ENCODE measurements around the gene H2AZ2. TPM values are rescaled to one million over a fixed set of nuclear protein-coding genes. Genes with fewer than 3 reads are reported as not detected.

Gene H2AZ2
- 69.1 and 122 TPM in 2 replicates for total RNA-seq (ENCODE audit: low replicate concordance)

DNA sequence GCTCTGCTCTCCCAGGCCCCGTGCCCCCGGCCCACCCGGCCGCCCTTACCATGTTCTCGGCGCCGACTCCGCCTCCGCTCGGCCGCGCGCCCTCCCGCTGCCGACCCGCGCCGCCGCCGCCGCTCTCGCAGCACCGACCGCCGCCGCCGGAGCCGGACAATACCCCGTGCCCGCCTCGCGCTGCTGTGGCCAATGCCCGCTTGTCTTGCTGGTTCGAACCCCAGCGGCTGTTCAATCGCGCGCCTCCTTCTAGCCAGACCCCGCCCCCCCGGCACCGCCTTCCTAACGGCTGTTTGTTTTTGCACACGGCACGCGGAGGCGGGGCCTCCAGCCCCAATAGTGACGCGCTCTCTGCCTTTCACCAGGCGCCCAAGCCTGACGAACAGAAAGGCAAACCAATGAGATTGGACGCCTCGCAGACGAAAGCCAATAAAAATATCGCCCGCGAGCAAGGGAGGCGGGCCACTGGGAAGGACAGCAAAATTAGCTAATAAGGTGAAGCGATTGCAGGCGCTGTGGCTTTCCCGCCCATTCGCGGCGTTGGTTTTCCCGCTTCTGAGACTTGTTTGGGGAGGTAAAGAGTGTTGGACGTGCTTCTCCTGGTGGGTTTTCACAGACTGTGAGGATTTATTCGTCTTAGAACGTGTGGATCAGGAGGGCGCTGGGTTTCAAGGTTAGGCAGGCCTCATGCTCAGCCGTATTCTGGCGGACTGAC is at the start of gene H2AZ2:
H2AZ2 (minus strand) TSS at position 168 of the 715 bp plus-strand sequence; CDS start at position 52, 116 bp downstream.
- DNase-seq (ENCODE audit: low read depth) = peak; percentile 100
- TF ChIP-seq, protein P1, sequence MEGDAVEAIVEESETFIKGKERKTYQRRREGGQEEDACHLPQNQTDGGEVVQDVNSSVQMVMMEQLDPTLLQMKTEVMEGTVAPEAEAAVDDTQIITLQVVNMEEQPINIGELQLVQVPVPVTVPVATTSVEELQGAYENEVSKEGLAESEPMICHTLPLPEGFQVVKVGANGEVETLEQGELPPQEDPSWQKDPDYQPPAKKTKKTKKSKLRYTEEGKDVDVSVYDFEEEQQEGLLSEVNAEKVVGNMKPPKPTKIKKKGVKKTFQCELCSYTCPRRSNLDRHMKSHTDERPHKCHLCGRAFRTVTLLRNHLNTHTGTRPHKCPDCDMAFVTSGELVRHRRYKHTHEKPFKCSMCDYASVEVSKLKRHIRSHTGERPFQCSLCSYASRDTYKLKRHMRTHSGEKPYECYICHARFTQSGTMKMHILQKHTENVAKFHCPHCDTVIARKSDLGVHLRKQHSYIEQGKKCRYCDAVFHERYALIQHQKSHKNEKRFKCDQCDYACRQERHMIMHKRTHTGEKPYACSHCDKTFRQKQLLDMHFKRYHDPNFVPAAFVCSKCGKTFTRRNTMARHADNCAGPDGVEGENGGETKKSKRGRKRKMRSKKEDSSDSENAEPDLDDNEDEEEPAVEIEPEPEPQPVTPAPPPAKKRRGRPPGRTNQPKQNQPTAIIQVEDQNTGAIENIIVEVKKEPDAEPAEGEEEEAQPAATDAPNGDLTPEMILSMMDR (IDR thresholded peaks at IDR 0.05; ENCODE audit: insufficient read depth, low read length) = no peak
- H3K4me3 ChIP-seq (ENCODE audit: low read depth, low read length) = peak within 1 kb of the TSS; percentile 84

DNA sequence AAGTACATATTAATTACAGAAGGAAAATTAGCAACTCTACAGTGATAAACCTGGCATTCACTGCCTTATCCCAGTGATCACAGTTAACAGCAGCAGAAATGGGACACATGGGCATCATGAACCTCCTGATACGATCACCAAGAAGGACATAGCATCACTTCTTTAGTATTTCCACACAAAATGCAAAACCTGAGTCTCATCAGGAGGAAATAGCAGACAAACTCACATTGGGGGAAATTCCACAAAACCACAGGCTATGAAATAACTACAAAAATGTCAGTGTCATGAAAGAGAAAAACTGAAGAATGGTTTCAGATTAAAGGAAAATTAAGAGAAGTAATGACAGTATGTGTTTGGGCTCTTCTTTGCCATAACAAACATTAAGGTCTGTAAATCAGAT is 49.4 kb upstream of the H2AZ2 start:
- TF ChIP-seq, protein P1 (IDR thresholded peaks at IDR 0.05; ENCODE audit: insufficient read depth, low read length) = no peak
- H3K4me3 ChIP-seq (ENCODE audit: low read depth, low read length) = no peak overlapping the region
- no peak for DNase-seq (ENCODE audit: low read depth)

DNA sequence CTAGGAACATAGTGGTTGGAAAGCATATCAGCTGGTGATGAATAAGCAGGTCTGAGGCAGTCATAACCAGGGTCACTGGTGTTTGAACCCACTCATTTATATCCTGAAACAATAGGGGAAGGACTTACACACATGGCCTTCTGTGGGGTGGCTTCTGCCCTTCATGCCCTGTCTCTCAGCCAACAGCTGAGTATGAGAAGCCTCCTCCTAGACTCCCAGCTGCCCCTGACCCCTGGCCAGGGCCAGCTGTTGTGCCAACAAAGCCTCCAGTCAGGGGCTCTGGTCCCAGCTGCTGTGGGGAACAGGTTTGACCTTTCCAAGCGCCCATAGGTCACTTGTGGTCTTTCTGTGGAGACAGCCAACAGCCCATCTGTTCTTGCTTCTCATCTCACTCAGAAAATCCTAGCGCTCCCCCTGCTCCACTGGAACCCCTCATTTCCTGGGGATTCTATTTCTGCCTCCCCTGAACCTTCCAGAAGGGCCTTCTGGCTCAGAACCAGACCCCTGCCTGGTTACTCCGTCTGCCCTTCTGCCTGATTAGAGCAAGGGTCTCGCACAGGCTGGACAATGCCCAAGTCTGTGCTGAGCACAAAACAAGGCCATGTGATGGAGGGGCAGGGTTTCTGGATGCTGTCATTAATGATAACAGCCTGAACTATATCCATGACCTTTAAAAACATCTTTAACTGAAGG is 47.1 kb upstream of the H2AZ2 start:
- no peak overlapping the region for H3K4me3 ChIP-seq (ENCODE audit: low read depth, low read length)
- TF ChIP-seq, protein P1 (IDR thresholded peaks at IDR 0.05; ENCODE audit: insufficient read depth, low read length) = no peak
- no peak for DNase-seq (ENCODE audit: low read depth)

DNA sequence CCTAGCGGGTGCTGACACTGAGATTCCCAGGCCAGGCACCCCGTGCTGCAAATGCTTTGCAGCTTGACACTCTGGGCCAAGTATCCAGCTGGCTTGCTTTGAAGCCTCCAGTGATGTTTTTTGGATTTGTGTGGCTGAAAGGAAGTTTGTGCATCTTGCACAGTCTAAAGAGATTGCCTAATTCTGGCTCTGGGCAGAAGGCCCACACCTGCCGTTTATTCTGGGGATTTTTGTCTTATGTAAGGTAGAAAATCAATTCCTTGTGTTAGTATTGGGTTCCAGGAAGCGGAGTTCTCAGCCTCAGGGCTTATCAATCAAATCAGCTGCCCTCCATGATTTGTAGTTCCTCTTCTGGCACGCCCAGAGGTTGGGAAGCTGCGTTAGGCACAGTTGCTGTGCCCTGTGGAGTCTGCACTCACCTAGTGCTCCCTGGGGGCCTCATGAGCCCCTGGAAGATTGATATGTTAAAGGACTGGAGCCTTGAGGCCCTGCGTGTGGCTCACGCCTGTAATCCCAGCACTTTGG is 45.9 kb upstream of the H2AZ2 start:
- TF ChIP-seq, protein P1 (IDR thresholded peaks at IDR 0.05; ENCODE audit: insufficient read depth, low read length) = no peak
- peak; percentile 11 for DNase-seq (ENCODE audit: low read depth)
- no peak overlapping the region for H3K4me3 ChIP-seq (ENCODE audit: low read depth, low read length)

DNA sequence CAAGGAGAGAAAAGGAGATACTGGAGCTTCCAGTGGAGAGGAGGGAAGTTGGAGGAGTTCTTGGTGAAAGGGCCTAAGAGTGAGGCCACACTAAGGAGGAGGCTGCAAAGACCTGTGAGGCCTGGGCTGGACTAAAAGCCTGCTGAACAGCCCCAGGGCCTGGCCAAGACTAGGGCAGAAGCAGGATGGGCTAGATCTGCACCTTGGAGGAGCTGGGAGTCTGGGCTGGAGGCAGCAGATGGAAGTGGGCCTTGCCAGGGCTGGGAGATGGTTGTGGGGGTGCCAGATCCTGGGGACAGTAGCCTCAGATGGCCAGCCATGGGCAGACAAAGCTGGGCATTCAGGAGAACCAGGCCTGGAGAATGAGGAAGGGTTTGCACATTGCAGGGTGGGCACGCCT is 43.9 kb upstream of the H2AZ2 start:
- H3K4me3 ChIP-seq (ENCODE audit: low read depth, low read length) = no peak overlapping the region
- no peak for DNase-seq (ENCODE audit: low read depth)
- TF ChIP-seq, protein P1 (IDR thresholded peaks at IDR 0.05; ENCODE audit: insufficient read depth, low read length) = no peak

DNA sequence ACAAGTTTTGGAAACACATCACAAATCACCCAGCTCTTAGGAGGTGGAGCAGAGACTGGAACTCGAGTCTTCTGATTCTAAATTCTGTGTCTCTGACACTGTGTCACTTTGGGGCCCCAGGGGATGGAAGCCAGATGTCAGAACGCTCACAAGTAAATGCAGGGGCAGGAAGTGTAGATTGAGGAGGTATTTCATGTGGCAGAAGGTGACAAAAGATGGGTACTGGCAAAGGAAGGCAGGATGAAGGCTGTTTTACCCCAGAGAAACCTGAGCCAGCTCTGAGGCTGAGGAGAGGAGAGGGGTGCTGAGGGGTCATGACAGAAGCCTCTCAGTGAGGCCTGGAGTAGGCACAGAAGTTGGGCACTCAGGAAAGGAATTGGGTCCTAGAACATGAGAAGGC is 43.5 kb upstream of the H2AZ2 start:
- DNase-seq (ENCODE audit: low read depth) = no peak
- H3K4me3 ChIP-seq (ENCODE audit: low read depth, low read length) = no peak overlapping the region
- TF ChIP-seq, protein P1 (IDR thresholded peaks at IDR 0.05; ENCODE audit: insufficient read depth, low read length) = no peak

Data from fibroblast of the aortic adventitia (primary cell).